Psoas muscle (tissue), 8 donors: ENCODE data around the gene PAM. TPM values are rescaled to one million over a fixed set of nuclear protein-coding genes. Genes with fewer than 3 reads are reported as not detected.

Source experiments
- ATAC-seq, 4 donors: fragments of 200-7000 bp; cut with Tn5 transposase; one replicate each; pipeline ENCODE4 v1.9.1; 2020; ENCODE audit warnings: moderate library complexity in 3 of 4, mild to moderate bottlenecking in 2 of 4
- DNase-seq, 2 donors: peaks; one replicate each; pipeline ENCODE4 v3.0.0-alpha.2; 2020
- H3K27ac ChIP-seq: fragments of 200-600 bp; one replicate; pipeline ENCODE4 v1.8.0; 2022
- H3K27me3 ChIP-seq, 3 donors: fragments of 200-600 bp in 1 of 3; one replicate each; pipeline versions ENCODE4 v1.6.1 to v1.8.0; 2013 to 2022; ENCODE audit warnings: low read length in 2 of 3, mild to moderate bottlenecking in 2 of 3, moderate library complexity in 1 of 3; ENCODE audit not compliant: insufficient read depth in 3 of 3
- H3K36me3 ChIP-seq, 2 donors: fragments of 200-600 bp in 1 of 2; one replicate each; pipeline versions ENCODE4 v1.6.1 to v1.8.0; 2013 to 2022; ENCODE audit warnings: low read depth in 1 of 2, mild to moderate bottlenecking in 1 of 2, moderate library complexity in 1 of 2; ENCODE audit not compliant: insufficient read depth in 1 of 2
- H3K4me1 ChIP-seq: fragments of 200-600 bp; one replicate; pipeline ENCODE4 v1.8.0; 2022
- H3K4me3 ChIP-seq: fragments of 200-600 bp; one replicate; pipeline ENCODE4 v1.8.0; 2022; ENCODE audit warnings: mild to moderate bottlenecking
- H3K9me3 ChIP-seq: fragments of 200-600 bp; one replicate; pipeline ENCODE4 v1.8.0; 2022
- CTCF ChIP-seq: fragments of 200-600 bp; IDR thresholded peaks from one replicate; pipeline ENCODE4 v1.8.0; 2022; ENCODE audit warnings: antibody characterized with exemption
- WGBS, 3 donors: extraction: QIAGEN DNeasy Blood & Tissue Kit; methylation state at CpG; one replicate each; pipeline versions ENCODE4 v1.1.6 to v1.1.7; 2013; 5-methylcytosine and 5-hydroxymethylcytosine counted together
- intact Hi-C, 2 donors: fragments of 100-400 bp; cut with DNase I; formaldehyde crosslinking; loops; one replicate each; pipeline versions ENCODE4 v1.11.0 to v1.14.2; 2022
- polyA plus RNA-seq, 3 donors: library from polyadenylated mRNA; stranded (reverse); fragments of 200-250 nt; gene quantifications; one replicate each; pipeline ENCODE4 v1.2.3, GENCODE V29; 2013
- total RNA-seq, 4 donors: library from RNA; stranded (reverse); fragmentation: NEBNext Ultra II Directional in 2 of 4; extraction: Animal tissue kit (Norgen Biotek cat#: 25700) in 2 of 4; gene quantifications; one replicate each; pipeline versions ENCODE4 v1.2.1 to v1.2.4, GENCODE V29; 2021 to 2023
- donor health status: healthy with polysubstance abuse.
- donor health status: DM: no; HTN: no; CAD: no; lungs with moderate emphysema.
- donor health status: Bipolar disorder and iron deficiency.
- donor health status: healthy.
- donor health status: DM: yes; HTN: yes; CAD: no.
- donor health status: DM: no; HTN: no; CAD: no.
- donor health status: DM: no; HTN: no; CAD: no.
- donor health status: DM: yes; HTN: yes; CAD: no.

The PAM gene
- total and polyA plus RNA-seq, 7 donors: 29.5 to 279 (median 191) TPM

DNA sequence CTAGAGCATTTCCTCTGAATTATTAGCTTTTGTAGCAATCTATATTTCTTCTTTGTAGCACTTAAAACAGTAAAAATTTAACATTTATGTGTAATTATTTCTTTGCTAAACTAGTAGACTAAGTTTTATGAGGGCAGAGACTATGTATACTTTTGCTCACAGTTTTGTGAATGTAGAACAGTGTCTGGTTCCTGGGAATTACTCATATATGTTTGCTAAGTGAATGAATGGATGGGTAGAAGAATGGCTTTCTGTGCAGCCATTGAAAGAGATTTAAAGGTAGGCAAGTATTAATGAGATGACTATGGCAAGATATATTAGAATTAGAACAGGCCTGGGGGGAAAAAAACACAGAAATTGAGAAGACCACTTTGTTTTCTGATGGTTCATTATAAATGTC is 140.1 kb downstream of the PAM start:
- peaks cover 20% of the 10 kb centered on the region for H3K4me1 ChIP-seq
- no peak overlapping the region for H3K27ac ChIP-seq
- H3K9me3 ChIP-seq: no peaks in the 10 kb centered on the region
- H3K27me3 ChIP-seq: no peaks in the 10 kb centered on the region
- H3K36me3 ChIP-seq: no peaks in the 10 kb centered on the region
- no peak for DNase-seq
- intact Hi-C loops: no loop called here
- H3K4me3 ChIP-seq: no peak overlapping the region
- no peak for ATAC-seq
- TF ChIP-seq CTCF: no peak

DNA sequence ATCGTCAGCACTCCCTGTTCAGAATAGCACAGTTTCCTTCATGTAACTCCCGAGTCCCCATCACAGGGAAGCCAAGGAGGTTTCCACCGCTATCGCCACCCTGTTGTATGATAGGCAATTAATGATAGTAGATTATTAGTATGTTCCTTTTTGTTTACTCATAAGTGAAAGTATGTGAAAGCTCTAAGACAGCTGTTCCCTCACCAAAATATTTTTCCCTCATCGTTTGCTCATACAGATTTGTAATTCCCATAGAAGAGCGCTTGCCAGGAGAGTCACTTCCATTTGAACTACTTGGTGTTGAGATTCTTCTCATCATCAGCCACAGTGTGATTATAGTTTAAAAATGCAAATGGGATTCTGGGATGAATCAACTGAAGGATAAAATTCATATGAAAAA is 140.9 kb downstream of the PAM start:
- Histone ChIP-seq H3K9me3 (no peaks in the 10 kb centered on the region), H3K4me1 (peaks cover 20% of the 10 kb centered on the region), H3K36me3 (no peaks in the 10 kb centered on the region), H3K27me3 (no peaks in the 10 kb centered on the region), H3K27ac (no peak overlapping the region), H3K4me3 (no peak overlapping the region)
- ATAC-seq (no peak), DNase-seq (no peak)
- intact Hi-C loops: no loop called here
- 77 to 90% (median 79%) methylated on average over 6 of the region's 6 CpGs for WGBS, 3 donors
- no peak for TF ChIP-seq CTCF

DNA sequence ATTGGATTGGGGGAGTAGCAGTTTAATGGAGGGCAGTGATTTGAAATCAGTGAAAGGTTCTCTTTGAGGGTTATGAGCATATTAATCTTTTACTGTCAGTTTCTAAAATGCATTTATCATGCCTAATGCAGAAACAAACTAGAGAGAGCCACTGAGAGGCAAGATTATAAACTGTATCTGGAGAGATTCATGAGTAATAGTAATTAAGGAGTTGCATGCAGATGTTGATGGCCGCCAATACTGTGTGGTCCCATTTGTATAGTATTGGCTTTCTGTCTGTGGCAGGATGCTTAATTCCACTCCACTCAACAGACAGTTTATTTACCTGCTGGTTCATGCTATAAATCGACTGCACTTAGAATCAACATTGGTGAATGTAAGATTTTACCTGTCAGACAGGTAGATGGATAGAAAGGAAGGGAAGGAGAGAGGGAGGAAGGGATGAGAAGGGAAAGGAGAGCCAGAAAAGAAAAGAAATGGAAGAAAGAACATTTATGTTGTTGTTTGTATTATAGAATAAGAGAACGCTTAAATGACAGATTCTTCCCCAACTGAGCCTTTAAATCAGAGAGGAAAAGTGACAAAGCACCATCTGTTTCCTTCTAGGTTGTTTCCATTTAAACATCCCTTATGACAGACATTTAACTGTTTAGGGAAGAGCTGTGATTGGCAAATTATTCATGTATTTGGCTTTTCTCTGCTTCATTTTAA is 146.5 kb downstream of the PAM start:
- intact Hi-C loops: no loop called here
- H3K4me1 ChIP-seq: peaks cover 18% of the 10 kb centered on the region
- H3K27me3 ChIP-seq: no peaks in the 10 kb centered on the region
- WGBS, 3 donors: 84 to 89% (median 88%) methylated on average over 3 of the region's 3 CpGs
- H3K4me3 ChIP-seq: no peak overlapping the region
- H3K27ac ChIP-seq: no peak overlapping the region
- TF ChIP-seq CTCF: no peak
- H3K36me3 ChIP-seq: peaks cover 0 to 5% of the 10 kb centered on the region in 2 donors
- ATAC-seq: no peak
- H3K9me3 ChIP-seq: no peaks in the 10 kb centered on the region
- DNase-seq: no peak

GRCh38 chr5:102902135-102902448 is 147.0 kb downstream of the PAM start:
- intact Hi-C loops: no loop called here
- Histone ChIP-seq H3K36me3 (peaks cover 0 to 5% of the 10 kb centered on the region in 2 donors), H3K27ac (no peak overlapping the region), H3K27me3 (no peaks in the 10 kb centered on the region), H3K4me3 (no peak overlapping the region), H3K4me1 (peaks cover 18% of the 10 kb centered on the region), H3K9me3 (peaks cover 3% of the 10 kb centered on the region)
- no peak for TF ChIP-seq CTCF
- no peak for DNase-seq
- no peak for ATAC-seq

GRCh38 chr5:102902647-102903046 is 147.5 kb downstream of the PAM start:
- 86 to 92% (median 92%) methylated on average over 2 of the region's 2 CpGs for WGBS, 3 donors
- Histone ChIP-seq H3K4me3 (no peak overlapping the region), H3K9me3 (peaks cover 4% of the 10 kb centered on the region), H3K4me1 (peaks cover 18% of the 10 kb centered on the region), H3K27me3 (no peaks in the 10 kb centered on the region), H3K36me3 (peaks cover 0 to 5% of the 10 kb centered on the region in 2 donors), H3K27ac (peak overlapping the region; percentile 2)
- intact Hi-C loops: no loop called here
- DNase-seq (no peak), ATAC-seq (peak in 2 of 4 donors; percentile 24 to 49)
- TF ChIP-seq CTCF: no peak
